H1 (cell line): ENCODE measurements around the gene PI4KA.

Experiments used
- BACH1 ChIP-seq: IDR thresholded peaks from 2 replicates; pipeline ENCODE4 v1.6.1; 2012; ENCODE audit warnings: low read length, improper control_type of control experiment
- CHD1 ChIP-seq: IDR thresholded peaks from 2 replicates; pipeline ENCODE4 v1.6.1; 2012; ENCODE audit warnings: low read depth, low read length, improper control_type of control experiment
- CTCF ChIP-seq, 3 experiments: IDR thresholded peaks; 1 replicate in 2 of 3; 2 replicates in 1 of 3; pipeline versions ENCODE4 v1.5.1 to v1.6.1; 2011; ENCODE audit warnings: low read length in 3 of 3, mild to moderate bottlenecking in 3 of 3, inconsistent platforms in 2 of 3, low read depth in 1 of 3, moderate library complexity in 1 of 3; ENCODE audit not compliant: insufficient read depth in 1 of 3; ENCODE audit errors: control extremely low read depth in 1 of 3
- EP300 ChIP-seq, 2 experiments: IDR thresholded peaks; 1 replicate in 1 of 2; 2 replicates in 1 of 2; pipeline ENCODE4 v1.6.1; 2011 to 2012; ENCODE audit warnings: low read depth in 2 of 2, low read length in 2 of 2, mild to moderate bottlenecking in 2 of 2, borderline replicate concordance in 1 of 2, inconsistent platforms in 1 of 2, moderate library complexity in 1 of 2
- EZH2 ChIP-seq: fragments of 200-600 bp; sonication (generic); IDR thresholded peaks from 2 replicates; pipeline ENCODE4 v1.7.1; 2012; ENCODE audit warnings: low read depth, mild to moderate bottlenecking, moderate library complexity, low read length, inconsistent platforms; ENCODE audit not compliant: severe bottlenecking
- JUN ChIP-seq: IDR thresholded peaks from 2 replicates; pipeline ENCODE4 v1.6.1; 2011; ENCODE audit warnings: low read depth, mild to moderate bottlenecking, improper control_type of control experiment, low read length
- MAFK ChIP-seq: IDR thresholded peaks from 2 replicates; pipeline ENCODE4 v1.6.1; 2012; ENCODE audit warnings: low read depth, mild to moderate bottlenecking, improper control_type of control experiment, low read length
- POLR2A ChIP-seq, 2 experiments: IDR thresholded peaks; 1 replicate in 1 of 2; 2 replicates in 1 of 2; pipeline ENCODE4 v1.6.1; 2011; ENCODE audit warnings: low read depth in 2 of 2, low read length in 2 of 2, mild to moderate bottlenecking in 2 of 2; ENCODE audit errors: control extremely low read depth in 1 of 2
- POLR2AphosphoS5 ChIP-seq: IDR thresholded peaks from 2 replicates; pipeline ENCODE4 v1.6.1; 2011; ENCODE audit warnings: low read depth, low read length
- RAD21 ChIP-seq, 2 experiments: IDR thresholded peaks in 1 of 2; conservative IDR thresholded peaks in 1 of 2; 2 replicates each; pipeline ENCODE4 v1.6.1; 2011; ENCODE audit warnings: low read depth in 2 of 2, low read length in 2 of 2, improper control_type of control experiment in 1 of 2, inconsistent platforms in 1 of 2, mild to moderate bottlenecking in 1 of 2, moderate library complexity in 1 of 2
- RBBP5 ChIP-seq: IDR thresholded peaks from 2 replicates; pipeline ENCODE4 v1.7.1; 2012; ENCODE audit warnings: low read depth, mild to moderate bottlenecking, inconsistent platforms, low read length, moderate library complexity, borderline replicate concordance
- SIN3A ChIP-seq, 2 experiments: IDR thresholded peaks in 1 of 2; conservative IDR thresholded peaks in 1 of 2; 2 replicates each; pipeline ENCODE4 v1.6.1; 2011 to 2012; ENCODE audit warnings: low read length in 2 of 2, improper control_type of control experiment in 1 of 2, low read depth in 1 of 2, mild to moderate bottlenecking in 1 of 2
- TBP ChIP-seq: IDR thresholded peaks from 2 replicates; pipeline ENCODE4 v1.6.1; 2011; ENCODE audit warnings: low read depth, low read length, improper control_type of control experiment
- YY1 ChIP-seq: IDR thresholded peaks from 2 replicates; pipeline ENCODE4 v1.6.1; 2011; ENCODE audit warnings: low read depth, mild to moderate bottlenecking, low read length

- TF ChIP-seq CTCF (IDR thresholded peaks at IDR 0.05; ENCODE audit: control extremely low read depth in 1 of 3, insufficient read depth in 1 of 3, low read depth in 1 of 3, low read length in 3 of 3) (no peak), EZH2 (no peak), SIN3A (conservative IDR thresholded peaks at IDR 0.05 in 1 of 2, IDR thresholded peaks at IDR 0.05 in 1 of 2; ENCODE audit: low read depth in 1 of 2, low read length in 2 of 2) (no peak), RBBP5 (no peak), TBP (no peak), POLR2A (IDR thresholded peaks at IDR 0.05; ENCODE audit: control extremely low read depth in 1 of 2, low read depth in 2 of 2, low read length in 2 of 2) (no peak), JUN (no peak), MAFK (no peak), BACH1 (no peak), YY1 (no peak), CHD1 (no peak), EP300 (IDR thresholded peaks at IDR 0.05; ENCODE audit: borderline replicate concordance in 1 of 2, low read depth in 2 of 2, low read length in 2 of 2) (no peak), POLR2AphosphoS5 (no peak), RAD21 (IDR thresholded peaks at IDR 0.05 in 1 of 2, conservative IDR thresholded peaks at IDR 0.05 in 1 of 2; ENCODE audit: low read depth in 2 of 2, low read length in 2 of 2) (no peak)
These were observed 112.0 kb downstream of the PI4KA start for GRCh38 chr22:20746431-20747189.
